H9 (cell line): ENCODE measurements around the gene PLA2G4C. TPM values are rescaled to one million over a fixed set of nuclear protein-coding genes. Genes with fewer than 3 reads are reported as not detected.
"Not testable (repeated sequence)": the region's sequence is repeated elsewhere in the genome, so short reads cannot be mapped to it uniquely, and the experiment has no call there.

Experiments
- DNase-seq: peaks from one replicate; pipeline ENCODE4 v3.0.0-alpha.2; 2017
- H2AFZ ChIP-seq: one replicate; pipeline ENCODE4 v1.6.1; 2013; ENCODE audit warnings: mild to moderate bottlenecking, low read length, control low read depth, moderate library complexity
- H2AK5ac ChIP-seq: 2 replicates; pipeline ENCODE4 v1.6.1; 2013; ENCODE audit warnings: low read length, control low read depth, mixed read lengths; ENCODE audit not compliant: insufficient read length
- H2BK120ac ChIP-seq: one replicate; pipeline ENCODE4 v1.6.1; 2013; ENCODE audit warnings: low read depth, mild to moderate bottlenecking, low read length, control low read depth, inconsistent platforms; ENCODE audit not compliant: poor library complexity, severe bottlenecking
- H2BK12ac ChIP-seq: 2 replicates; pipeline ENCODE4 v1.6.1; 2013; ENCODE audit warnings: low read length, control low read depth, mixed read lengths, low read depth; ENCODE audit not compliant: insufficient read length
- H2BK15ac ChIP-seq: 2 replicates; pipeline ENCODE4 v1.6.1; 2013; ENCODE audit warnings: low read depth, low read length, control low read depth
- H2BK20ac ChIP-seq: one replicate; pipeline ENCODE4 v1.6.1; 2013; ENCODE audit warnings: low read depth, mild to moderate bottlenecking, low read length, control low read depth, inconsistent platforms; ENCODE audit not compliant: poor library complexity, severe bottlenecking
- H2BK5ac ChIP-seq: 2 replicates; pipeline ENCODE4 v1.6.1; 2013; ENCODE audit warnings: low read length, control low read depth, mixed read lengths; ENCODE audit not compliant: insufficient read length
- H3K14ac ChIP-seq: 2 replicates; pipeline ENCODE4 v1.6.1; 2013; ENCODE audit warnings: low read length, control low read depth; ENCODE audit not compliant: insufficient read depth
- H3K18ac ChIP-seq: 2 replicates; pipeline ENCODE4 v1.6.1; 2013; ENCODE audit warnings: low read depth, mild to moderate bottlenecking, mixed read lengths, low read length, control low read depth; ENCODE audit not compliant: insufficient read length
- H3K23ac ChIP-seq: 2 replicates; pipeline ENCODE4 v1.6.1; 2013; ENCODE audit warnings: low read length, control low read depth, mixed read lengths, low read depth; ENCODE audit not compliant: insufficient read length
- H3K23me2 ChIP-seq: 2 replicates; pipeline ENCODE4 v1.6.1; 2013; ENCODE audit warnings: low read depth, mild to moderate bottlenecking, mixed read lengths, low read length, control low read depth; ENCODE audit not compliant: insufficient read length, poor library complexity, severe bottlenecking
- H3K27ac ChIP-seq: 2 replicates; pipeline ENCODE4 v1.5.1; 2013; ENCODE audit warnings: low read length, control low read depth, mixed read lengths, low read depth; ENCODE audit not compliant: insufficient read length
- H3K27me3 ChIP-seq: 2 replicates; pipeline ENCODE4 v1.6.1; 2013; ENCODE audit warnings: low read length, control low read depth, inconsistent platforms; ENCODE audit not compliant: insufficient read depth
- H3K4ac ChIP-seq: 2 replicates; pipeline ENCODE4 v1.6.1; 2013; ENCODE audit warnings: low read depth, mild to moderate bottlenecking, control low read depth, inconsistent platforms, low read length, moderate library complexity
- H3K4me1 ChIP-seq: 2 replicates; pipeline ENCODE4 v1.6.1; 2013; ENCODE audit warnings: low read length, control low read depth, inconsistent platforms; ENCODE audit not compliant: insufficient read depth
- H3K4me2 ChIP-seq: 2 replicates; pipeline ENCODE4 v1.6.1; 2013; ENCODE audit warnings: low read length, control low read depth, mixed read lengths; ENCODE audit not compliant: insufficient read length, insufficient read depth
- H3K56ac ChIP-seq: 2 replicates; pipeline ENCODE4 v1.6.1; 2013; ENCODE audit warnings: low read depth, mild to moderate bottlenecking, mixed read lengths, low read length, control low read depth; ENCODE audit not compliant: insufficient read length
- H3K79me1 ChIP-seq: 2 replicates; pipeline ENCODE4 v1.6.1; 2013; ENCODE audit warnings: low read depth, mild to moderate bottlenecking, moderate library complexity, low read length, control low read depth, inconsistent platforms; ENCODE audit not compliant: insufficient read depth, poor library complexity, severe bottlenecking
- H3K79me2 ChIP-seq: 2 replicates; pipeline ENCODE4 v1.6.1; 2013; ENCODE audit warnings: low read length, control low read depth, inconsistent platforms; ENCODE audit not compliant: insufficient read depth
- H3K9ac ChIP-seq: 2 replicates; pipeline ENCODE4 v1.6.1; 2013; ENCODE audit warnings: low read length, control low read depth, mixed read lengths; ENCODE audit not compliant: insufficient read length; ENCODE audit errors: extremely low read depth
- H3K9me3 ChIP-seq: one replicate; pipeline ENCODE4 v1.6.1; 2013; ENCODE audit warnings: low read depth, low read length, inconsistent platforms; ENCODE audit not compliant: control insufficient read depth
- H3T11ph ChIP-seq: one replicate; pipeline ENCODE4 v1.6.1; 2013; ENCODE audit warnings: mild to moderate bottlenecking, low read length, control low read depth, inconsistent platforms
- H4K20me1 ChIP-seq: one replicate; pipeline ENCODE4 v1.6.1; 2013; ENCODE audit not compliant: control insufficient read depth, insufficient read length, insufficient read depth
- H4K5ac ChIP-seq: 2 replicates; pipeline ENCODE4 v1.6.1; 2013; ENCODE audit warnings: low read depth, mild to moderate bottlenecking, mixed read lengths, low read length, control low read depth; ENCODE audit not compliant: insufficient read length
- H4K8ac ChIP-seq: replicated peaks from 2 replicates; pipeline ENCODE4 v1.6.1; 2013; ENCODE audit warnings: low read length, control low read depth, mixed read lengths, low read depth; ENCODE audit not compliant: insufficient read length
- H4K91ac ChIP-seq: 2 replicates; pipeline ENCODE4 v1.6.1; 2013; ENCODE audit warnings: low read depth, mild to moderate bottlenecking, moderate library complexity, mixed read lengths, low read length, control low read depth; ENCODE audit not compliant: insufficient read length
- H3K27ac Mint-ChIP-seq, 3 experiments: 2 replicates in 2 of 3; 3 replicates in 1 of 3; pipeline ENCODE4 v1.8.0; 2020 to 2021; ENCODE audit warnings: mixed read lengths in 3 of 3, mild to moderate bottlenecking in 1 of 3, moderate library complexity in 1 of 3
- H3K27me3 Mint-ChIP-seq: 2 replicates; pipeline ENCODE4 v1.8.0; 2021; ENCODE audit warnings: low read depth, mild to moderate bottlenecking, moderate library complexity, mixed read lengths
- H3K36me3 Mint-ChIP-seq, 3 experiments: 2 replicates in 2 of 3; 3 replicates in 1 of 3; pipeline ENCODE4 v1.8.0; 2020 to 2021; ENCODE audit warnings: low read depth in 3 of 3, mixed read lengths in 3 of 3; ENCODE audit not compliant: insufficient read depth in 1 of 3
- H3K4me1 Mint-ChIP-seq, 2 experiments: 2 replicates each; pipeline ENCODE4 v1.8.0; 2020; ENCODE audit warnings: mixed read lengths in 2 of 2
- H3K4me3 Mint-ChIP-seq, 2 experiments: 2 replicates in 1 of 2; 3 replicates in 1 of 2; pipeline ENCODE4 v1.8.0; 2020 to 2021; ENCODE audit warnings: mild to moderate bottlenecking in 2 of 2, mixed read lengths in 2 of 2, moderate library complexity in 1 of 2
- H3K9me3 Mint-ChIP-seq, 2 experiments: 2 replicates in 1 of 2; 3 replicates in 1 of 2; pipeline ENCODE4 v1.8.0; 2020; ENCODE audit warnings: mild to moderate bottlenecking in 2 of 2, mixed read lengths in 2 of 2, moderate library complexity in 1 of 2
- WGBS: extraction: QIAGEN DNeasy Blood & Tissue Kit; methylation state at CpG from one replicate; pipeline ENCODE4 v1.1.7; 2013; ENCODE audit warnings: missing lambda C conversion rate, low lambda C conversion rate, mixed read lengths; ENCODE audit not compliant: insufficient read length; ENCODE audit errors: extremely low coverage; 5-methylcytosine and 5-hydroxymethylcytosine counted together
- total RNA-seq: library from RNA; stranded (reverse); gene quantifications from 2 replicates; pipeline ENCODE4 v1.2.1, GENCODE V29; 2021
- TF ChIP-seq, protein P1 (sequence below): fragments of 200-600 bp; sonication (generic); conservative IDR thresholded peaks from 3 replicates; pipeline ENCODE4 v1.8.0; 2021; ENCODE audit warnings: antibody characterized with exemption, mild to moderate bottlenecking

The PLA2G4C gene
- total RNA-seq, 1 experiment from 2014 or later = 7.0 TPM

DNA sequence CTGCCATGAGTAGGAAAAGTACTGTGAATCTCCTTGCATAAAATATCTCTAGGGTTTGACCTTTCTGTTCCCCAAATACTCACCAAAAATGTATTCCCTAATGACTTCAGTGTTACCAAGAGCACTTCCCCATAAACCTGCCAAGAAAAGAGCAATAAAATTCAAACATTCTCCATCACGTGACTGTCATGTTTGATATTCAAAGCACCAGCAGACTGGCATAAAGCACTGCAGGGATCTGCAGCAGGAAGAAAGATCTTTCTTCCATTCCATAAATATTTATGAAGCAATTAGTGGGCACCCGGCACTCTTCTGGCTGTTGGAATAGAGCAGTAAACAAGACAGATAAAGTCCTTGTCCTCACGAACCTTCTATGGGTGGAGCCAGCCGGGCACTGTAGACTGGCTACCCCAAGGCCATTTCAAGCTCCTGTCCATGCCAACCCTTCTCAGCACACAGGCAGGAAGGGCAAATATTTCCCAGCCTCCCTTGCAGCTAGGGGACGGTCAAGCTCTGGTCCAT lies 20.3 kb downstream of the PLA2G4C start:
- H3K9ac ChIP-seq = no peak overlapping the region
- no peaks in the 10 kb centered on the region for H3K27me3 ChIP-seq
- no peaks in the 10 kb centered on the region for H3K23me2 ChIP-seq
- no CpG with 5 or more reads among the region's 5 CpGs for WGBS
- no peak for DNase-seq
- H2AK5ac ChIP-seq = no peak overlapping the region
- H3K79me1 ChIP-seq = no peaks in the 10 kb centered on the region
- H3K4me1 ChIP-seq = no peaks in the 10 kb centered on the region; the same call in 1 of the 2 replicates
- H3K79me2 ChIP-seq = no peaks in the 10 kb centered on the region
- Mint-ChIP-seq H3K9me3 (0 out of 5 replicates have a peak, but pooled peaks cover 0 to 2% of the 10 kb centered on the region in 2 experiments), H3K36me3 (no peaks in the 10 kb centered on the region; a peak in 1 of 7 replicates), H3K4me3 (no peak overlapping the region), H3K4me1 (peaks cover 14 to 16% of the 10 kb centered on the region in 2 experiments), H3K27ac (no peak overlapping the region), H3K27me3 (peaks cover 14% of the 10 kb centered on the region)
- H3T11ph ChIP-seq = no peak overlapping the region
- no peaks in the 10 kb centered on the region for H3K9me3 ChIP-seq
- H2BK5ac ChIP-seq = no peak overlapping the region
- no peak overlapping the region for H4K8ac ChIP-seq
- H2BK120ac ChIP-seq = no peak overlapping the region
- no peak overlapping the region for H4K91ac ChIP-seq
- H3K14ac ChIP-seq = no peak overlapping the region
- no peak overlapping the region for H3K27ac ChIP-seq
- no peaks in the 10 kb centered on the region for H4K20me1 ChIP-seq
- no peak overlapping the region for H4K5ac ChIP-seq
- no peak overlapping the region for H2BK20ac ChIP-seq
- TF ChIP-seq, protein P1, sequence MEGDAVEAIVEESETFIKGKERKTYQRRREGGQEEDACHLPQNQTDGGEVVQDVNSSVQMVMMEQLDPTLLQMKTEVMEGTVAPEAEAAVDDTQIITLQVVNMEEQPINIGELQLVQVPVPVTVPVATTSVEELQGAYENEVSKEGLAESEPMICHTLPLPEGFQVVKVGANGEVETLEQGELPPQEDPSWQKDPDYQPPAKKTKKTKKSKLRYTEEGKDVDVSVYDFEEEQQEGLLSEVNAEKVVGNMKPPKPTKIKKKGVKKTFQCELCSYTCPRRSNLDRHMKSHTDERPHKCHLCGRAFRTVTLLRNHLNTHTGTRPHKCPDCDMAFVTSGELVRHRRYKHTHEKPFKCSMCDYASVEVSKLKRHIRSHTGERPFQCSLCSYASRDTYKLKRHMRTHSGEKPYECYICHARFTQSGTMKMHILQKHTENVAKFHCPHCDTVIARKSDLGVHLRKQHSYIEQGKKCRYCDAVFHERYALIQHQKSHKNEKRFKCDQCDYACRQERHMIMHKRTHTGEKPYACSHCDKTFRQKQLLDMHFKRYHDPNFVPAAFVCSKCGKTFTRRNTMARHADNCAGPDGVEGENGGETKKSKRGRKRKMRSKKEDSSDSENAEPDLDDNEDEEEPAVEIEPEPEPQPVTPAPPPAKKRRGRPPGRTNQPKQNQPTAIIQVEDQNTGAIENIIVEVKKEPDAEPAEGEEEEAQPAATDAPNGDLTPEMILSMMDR = no peak
- no peak overlapping the region for H3K4me2 ChIP-seq
- no peak overlapping the region for H2BK12ac ChIP-seq
- no peak overlapping the region for H2AFZ ChIP-seq
- no peak overlapping the region for H3K18ac ChIP-seq
- no peak overlapping the region for H3K23ac ChIP-seq
- H3K56ac ChIP-seq = no peak overlapping the region
- no peak overlapping the region for H2BK15ac ChIP-seq
- H3K4ac ChIP-seq = no peak overlapping the region

DNA sequence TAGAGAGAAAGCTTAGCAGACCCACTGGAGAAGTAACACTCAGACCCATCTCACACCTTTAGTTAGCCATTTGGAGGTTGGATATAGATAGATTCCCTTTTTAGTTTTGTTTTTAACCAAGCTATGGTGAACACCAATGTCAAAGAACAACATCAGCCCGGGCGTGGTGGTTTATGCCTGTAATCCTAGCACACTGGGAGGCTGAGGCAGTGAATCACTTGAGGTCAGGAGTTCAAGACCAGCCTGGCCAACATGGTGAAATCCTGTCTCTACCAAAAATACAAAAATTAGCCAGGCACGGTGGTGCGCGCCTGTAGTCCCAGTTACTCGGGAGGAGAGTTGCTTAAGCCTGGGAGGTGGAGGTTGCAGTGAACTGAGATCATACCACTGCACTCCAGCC lies 21.6 kb downstream of the PLA2G4C start:
- H4K5ac ChIP-seq, DNase-seq, H3K18ac ChIP-seq, H4K20me1 ChIP-seq, H2BK15ac ChIP-seq, H2BK20ac ChIP-seq, H4K8ac ChIP-seq, H3K27ac ChIP-seq, H2BK5ac ChIP-seq, H3K79me2 ChIP-seq, H3K27me3 Mint-ChIP-seq, H3K4ac ChIP-seq, H2BK12ac ChIP-seq, H3K14ac ChIP-seq, H2AFZ ChIP-seq, H3K9me3 Mint-ChIP-seq, H3K4me3 Mint-ChIP-seq, H3K36me3 Mint-ChIP-seq, H3K4me1 ChIP-seq, H3K56ac ChIP-seq, H2AK5ac ChIP-seq, H3K27me3 ChIP-seq, H3K9me3 ChIP-seq, H3K4me2 ChIP-seq, H3K23me2 ChIP-seq, H3T11ph ChIP-seq, H3K9ac ChIP-seq, H4K91ac ChIP-seq, H3K79me1 ChIP-seq, H2BK120ac ChIP-seq, H3K27ac Mint-ChIP-seq, H3K23ac ChIP-seq: not testable (repeated sequence)
- H3K4me1 Mint-ChIP-seq = peaks cover 12 to 16% of the 10 kb centered on the region in 2 experiments
- no CpG with 5 or more reads among the region's 6 CpGs for WGBS
